Activated CD8-positive, alpha-beta memory T cell treated with anti-CD3 and anti-CD28 coated beads, Interleukin-2, amount 50 U/mL, for 24 hours (primary cell): ENCODE data around the gene PTPRN2.

Source experiments
- DNase-seq: peaks from one replicate; pipeline ENCODE4 v3.0.0-alpha.2; 2020; ENCODE audit errors: extremely low read depth

Gene PTPRN2

GRCh38 chr7:157654350-157654749 lies 933.3 kb downstream of the PTPRN2 start:
- DNase-seq, result no peak

GRCh38 chr7:157653827-157654207 lies 933.8 kb downstream of the PTPRN2 start:
- no peak for DNase-seq

DNA sequence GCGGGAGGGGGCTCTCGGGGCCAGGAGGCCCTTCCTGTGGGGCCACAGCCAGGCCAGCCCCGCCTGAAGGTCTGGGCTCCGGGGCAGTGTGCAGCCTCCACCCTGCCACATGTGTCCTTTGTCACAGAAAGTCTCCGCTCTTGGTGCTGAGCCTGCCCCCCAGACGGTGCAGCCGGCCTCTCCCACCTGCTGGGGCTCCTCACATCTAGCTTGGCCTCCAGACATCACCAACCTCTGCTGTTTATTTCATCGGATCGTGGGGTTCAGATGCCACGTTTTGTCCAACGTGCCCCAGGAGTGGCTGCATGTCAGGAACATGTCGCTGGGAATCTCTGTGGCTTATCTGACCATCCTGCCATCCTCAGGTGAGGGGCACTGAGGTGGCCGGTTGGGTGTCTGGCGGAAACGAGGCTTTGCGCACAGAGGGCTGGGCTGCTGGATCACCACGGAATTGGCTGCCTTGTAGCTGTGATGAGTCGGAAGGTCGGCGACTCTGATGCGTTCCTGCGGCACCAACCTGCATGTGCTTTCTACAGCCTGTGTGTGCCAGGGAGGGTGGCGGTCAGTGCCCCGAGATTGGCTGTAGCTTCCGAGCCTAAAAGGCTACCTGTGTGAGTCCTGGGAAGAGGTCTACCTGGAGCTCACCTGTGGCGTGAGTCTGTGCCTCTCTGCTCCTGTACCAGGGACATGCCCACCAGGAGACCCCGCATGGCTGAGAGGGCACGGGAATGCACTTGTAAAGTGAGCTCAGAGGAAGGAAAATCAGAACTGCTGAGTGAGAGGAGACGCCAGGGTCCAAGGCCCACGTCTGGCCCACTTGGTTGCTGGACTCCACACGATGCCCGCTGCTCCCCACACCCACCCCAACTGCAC lies 934.4 kb downstream of the PTPRN2 start:
- DNase-seq, result no peak

- DNase-seq, result no peak
Measured at GRCh38 chr7:157652161-157652953, 935.3 kb downstream of the PTPRN2 start.

DNA sequence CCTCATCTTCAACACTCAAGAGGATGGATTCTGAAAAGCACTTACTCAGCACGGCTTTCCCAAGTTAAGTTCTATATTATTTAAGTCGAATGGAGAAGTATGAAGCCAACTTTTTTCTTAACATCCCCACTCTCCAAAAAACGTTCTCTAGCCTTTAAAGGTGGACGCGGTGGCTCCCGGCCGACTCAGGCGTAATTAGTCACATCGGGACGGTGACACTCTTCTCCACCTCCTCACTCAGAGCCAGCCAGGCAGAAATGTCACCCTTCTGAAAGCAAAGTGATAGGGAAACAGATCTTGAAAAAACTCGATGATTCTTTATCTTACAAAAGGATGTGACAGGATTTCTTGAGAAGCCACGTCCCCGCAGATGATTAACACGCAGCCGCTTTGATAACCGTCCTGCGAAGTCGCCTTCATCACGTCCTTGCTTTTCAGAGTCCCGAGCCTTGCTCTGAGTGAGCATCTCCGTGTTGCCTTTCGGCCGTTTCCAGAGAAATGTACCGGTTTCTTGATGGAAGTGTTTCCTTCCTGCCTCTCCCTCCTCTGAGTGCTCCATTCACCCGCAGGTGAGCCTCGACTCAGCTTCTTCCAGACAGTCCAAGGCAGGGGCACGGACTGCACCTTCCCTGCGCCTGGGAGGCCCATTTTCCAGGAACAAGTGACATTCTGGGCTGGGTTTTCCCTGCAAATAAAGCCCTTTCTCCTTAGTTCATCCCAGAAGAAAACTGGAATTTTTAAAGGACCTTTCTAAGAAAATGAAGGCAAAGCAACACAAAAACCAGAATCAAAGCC lies 936.1 kb downstream of the PTPRN2 start:
- DNase-seq, result no peak

DNA sequence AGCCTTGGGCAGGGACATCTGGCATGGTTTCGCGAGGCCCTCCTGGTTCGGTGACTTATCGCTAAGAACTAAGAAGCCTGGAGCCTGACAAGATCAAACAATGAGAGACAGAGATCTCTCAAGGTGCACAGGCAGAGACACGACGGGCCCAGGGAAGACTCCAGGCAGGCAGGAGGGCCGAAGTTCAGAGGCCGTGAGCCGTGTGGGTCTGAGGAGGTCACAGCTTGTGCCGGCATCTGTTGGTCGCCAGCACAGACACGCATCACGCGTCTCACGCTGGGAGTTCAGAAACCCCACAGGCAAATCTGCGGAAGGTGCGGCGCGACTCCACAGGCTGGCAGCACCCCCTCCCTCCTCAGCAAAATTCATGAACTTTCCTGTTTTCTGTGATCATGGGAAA lies 936.8 kb downstream of the PTPRN2 start:
- DNase-seq, result no peak

DNA sequence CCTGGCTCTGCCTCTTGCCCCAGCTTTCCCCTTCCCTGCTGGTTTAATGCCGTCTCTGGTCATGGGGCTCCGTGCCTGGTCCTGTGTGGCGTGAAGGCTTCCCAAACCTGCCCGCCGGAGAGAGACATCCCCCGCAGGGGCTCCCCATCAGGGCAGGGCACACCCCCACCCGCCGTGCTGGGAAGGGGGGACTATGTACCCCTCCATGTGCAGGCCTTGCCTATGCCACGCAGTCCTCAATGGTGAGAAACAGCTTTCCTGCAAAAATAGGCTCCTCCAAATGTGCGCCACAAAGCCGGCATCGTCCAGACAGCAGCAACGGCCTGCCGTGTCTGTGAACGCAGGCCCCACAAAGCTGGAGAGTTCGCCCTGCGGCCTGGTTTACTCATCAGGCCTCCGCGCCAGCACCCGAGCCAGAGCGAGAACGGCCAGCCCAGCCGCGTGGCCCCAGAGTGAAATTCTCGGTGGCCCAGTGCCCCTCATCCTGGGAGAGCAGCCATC lies 937.4 kb downstream of the PTPRN2 start:
- DNase-seq, result no peak

- DNase-seq, result no peak
Measured at GRCh38 chr7:157646551-157646950, 941.1 kb downstream of the PTPRN2 start.

GRCh38 chr7:157645539-157645938 lies 942.1 kb downstream of the PTPRN2 start:
- no peak for DNase-seq

GRCh38 chr7:157644946-157645345 lies 942.7 kb downstream of the PTPRN2 start:
- DNase-seq, result no peak

DNA sequence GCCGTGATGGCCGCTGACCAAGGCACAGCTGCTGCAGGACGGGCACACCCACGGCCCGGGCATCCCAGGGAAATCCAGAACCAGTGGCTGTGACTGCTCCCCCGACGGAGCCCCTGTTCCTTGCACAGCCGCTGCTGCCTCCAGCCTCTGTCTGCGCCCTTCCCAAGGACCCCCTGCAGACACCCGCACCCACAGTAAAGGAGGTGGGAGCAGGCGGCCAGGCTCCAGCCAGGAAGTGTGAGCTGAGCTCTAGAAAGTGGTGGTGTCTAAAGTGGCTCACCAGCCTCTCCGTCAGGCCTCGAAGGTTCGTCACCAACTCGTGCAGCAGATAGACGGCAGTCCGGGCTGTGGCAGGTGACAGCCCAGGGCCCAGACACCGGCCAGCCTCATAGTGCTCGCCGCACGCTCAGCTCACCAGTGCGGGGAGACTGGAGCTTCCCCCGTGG lies 944.1 kb downstream of the PTPRN2 start:
- DNase-seq, result no peak

DNA sequence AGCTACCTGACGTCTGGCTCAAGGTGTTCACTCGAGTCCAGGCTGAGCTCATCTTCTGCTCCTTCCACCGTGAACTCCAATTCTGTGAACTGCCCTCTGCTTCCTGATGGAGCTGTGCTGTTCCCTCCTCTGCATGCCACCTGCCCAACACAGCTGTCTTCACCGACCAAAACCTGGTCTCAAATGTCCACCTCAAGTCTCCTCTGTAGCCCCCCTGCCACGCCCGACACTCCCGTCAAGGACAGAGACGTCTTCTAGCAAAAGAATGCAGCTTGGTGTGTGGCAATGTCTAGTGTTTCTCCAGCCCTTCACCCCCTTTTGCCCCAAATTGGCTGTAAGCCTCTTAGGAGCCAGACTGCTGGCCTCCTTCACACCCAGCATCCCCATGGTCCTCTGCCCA lies 945.8 kb downstream of the PTPRN2 start:
- DNase-seq, result no peak

DNA sequence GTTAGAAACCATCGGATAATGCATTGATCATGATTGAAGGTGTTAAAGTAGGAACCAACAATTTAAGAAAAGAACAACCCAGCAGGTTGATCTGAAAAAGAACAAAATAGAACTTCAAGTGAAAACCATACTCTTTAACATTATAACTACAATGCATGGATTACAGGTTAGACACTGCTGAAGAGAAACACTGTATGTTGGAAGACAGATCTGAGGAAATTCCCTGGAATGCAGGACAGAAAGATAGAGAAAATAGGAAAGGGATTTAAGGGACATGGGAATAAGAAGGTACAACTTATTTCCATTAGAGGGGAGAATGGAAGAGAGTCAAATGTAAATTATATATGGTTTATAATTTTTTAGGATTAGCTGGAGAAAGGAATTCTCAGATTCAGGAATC lies 947.5 kb downstream of the PTPRN2 start:
- no peak for DNase-seq

DNA sequence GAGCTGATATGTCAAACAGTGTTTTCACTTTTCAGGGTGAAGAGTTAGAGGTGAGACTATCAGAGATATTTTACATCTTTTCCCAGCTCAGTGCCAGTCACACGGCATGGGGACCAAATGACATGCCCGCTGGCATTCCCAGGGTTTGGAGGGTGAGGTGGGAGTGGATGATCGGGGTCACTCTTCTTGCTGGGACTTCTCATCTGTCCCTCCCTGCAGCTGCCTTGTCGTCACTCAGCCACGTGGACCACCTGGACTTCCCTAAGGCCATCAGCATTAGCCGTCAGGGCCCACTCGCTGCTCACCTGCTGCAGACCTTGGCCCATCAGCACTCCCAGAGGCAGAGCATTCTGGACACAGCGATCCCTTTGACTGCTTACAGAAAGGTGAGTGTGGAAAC lies 949.1 kb downstream of the PTPRN2 start:
- no peak for DNase-seq

DNA sequence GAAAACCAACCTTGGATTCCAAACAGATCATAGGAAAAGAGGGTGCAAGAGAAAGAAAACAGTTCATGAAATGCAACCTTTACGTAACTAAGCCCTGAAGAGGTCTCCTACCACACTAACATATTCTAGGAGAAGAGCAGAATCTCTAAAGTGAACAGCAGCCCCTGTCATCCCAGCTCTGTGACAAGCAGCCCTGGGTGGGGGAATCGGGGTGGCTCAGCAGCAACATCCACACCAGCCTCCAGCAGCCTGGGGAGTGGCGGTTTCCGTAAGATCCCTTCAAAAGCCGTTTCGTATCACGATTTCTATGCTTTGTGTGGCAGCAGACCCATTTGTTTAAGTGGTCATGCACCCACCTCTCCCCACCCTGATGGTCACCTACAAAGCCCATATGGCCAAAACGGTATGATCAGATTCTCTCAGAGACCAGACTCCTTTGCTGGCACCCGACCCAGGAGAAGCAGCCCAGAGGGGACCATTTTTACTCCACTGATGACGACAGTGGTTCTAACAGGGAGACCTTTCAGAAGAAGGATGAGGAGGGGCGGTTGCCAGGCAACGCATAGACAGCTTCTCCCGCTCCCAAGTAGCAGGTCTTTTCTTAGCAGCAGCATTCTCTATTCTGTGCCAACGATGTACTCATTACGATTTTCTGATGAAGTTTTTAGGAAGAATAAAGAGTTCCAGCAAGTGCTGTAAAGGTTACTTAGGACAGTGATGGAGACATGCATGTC lies 950.2 kb downstream of the PTPRN2 start:
- no peak for DNase-seq

DNA sequence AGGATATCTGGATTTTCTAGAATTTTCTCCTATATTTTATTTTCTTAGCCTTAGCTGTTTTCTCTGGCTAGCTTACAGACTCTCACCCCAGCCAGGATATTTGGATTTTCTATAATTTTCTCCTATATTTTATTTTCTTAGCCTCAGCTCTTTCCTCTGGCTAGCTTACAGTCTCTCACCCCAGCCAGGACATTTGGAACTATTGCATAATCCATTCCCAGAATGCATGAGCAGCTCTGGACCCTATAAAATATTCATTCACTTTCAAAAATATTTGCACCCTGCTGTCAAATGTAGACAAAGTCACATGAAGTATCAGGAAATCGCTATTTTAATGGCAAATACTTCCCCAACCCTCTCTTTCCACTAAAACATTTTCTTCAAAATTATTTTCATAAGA lies 952.0 kb downstream of the PTPRN2 start:
- no peak for DNase-seq

DNA sequence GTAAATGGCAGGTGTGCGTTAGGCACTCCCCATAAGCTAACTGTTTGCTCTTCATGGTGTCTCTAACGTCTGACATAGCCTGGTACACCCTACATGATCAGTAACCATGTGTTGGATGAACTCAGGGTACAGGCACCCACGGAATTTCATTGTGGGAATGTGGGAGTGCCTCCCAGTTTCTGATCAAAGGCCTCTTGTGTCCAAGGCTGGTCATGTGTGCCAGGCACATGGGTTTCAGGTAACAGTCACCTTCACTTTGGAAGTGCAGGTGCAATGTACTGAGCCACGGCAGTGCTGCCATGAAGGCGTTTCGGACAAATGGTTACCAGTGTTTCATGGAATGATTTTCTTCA lies 952.5 kb downstream of the PTPRN2 start:
- DNase-seq, result no peak

DNA sequence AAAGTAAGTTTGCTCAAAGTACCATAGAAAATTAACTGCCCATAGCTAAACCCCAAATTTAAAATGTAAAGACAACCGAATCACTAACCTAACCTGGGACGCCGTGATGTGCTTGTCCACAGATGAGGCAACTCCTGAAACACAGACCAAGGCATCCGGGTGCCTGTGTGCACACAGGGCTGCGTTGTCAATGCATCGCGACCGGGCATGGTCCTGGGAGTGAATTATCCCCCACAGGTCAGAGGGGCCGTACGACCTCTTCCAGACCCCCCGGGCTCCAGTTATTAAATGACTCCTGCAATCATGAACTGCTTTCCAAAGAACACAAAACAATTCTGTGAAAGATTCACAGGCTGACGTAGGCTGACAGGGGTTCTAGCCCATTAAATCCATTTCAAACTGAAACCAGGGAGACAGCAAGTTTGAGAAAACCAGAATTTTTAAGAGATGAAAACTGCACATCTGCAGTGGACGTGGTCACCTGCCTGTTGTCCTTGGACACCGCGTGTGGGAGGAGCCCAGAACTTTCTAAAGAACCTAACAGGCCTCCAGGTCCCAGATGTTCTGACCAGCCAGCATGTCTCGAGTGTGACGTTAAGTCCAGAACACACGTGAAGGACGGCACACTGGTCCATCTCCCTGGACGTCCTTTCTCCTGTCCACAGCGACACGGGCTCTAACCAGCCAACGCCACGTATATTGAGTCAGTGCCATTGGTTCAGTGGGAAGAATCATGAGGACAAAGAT lies 953.0 kb downstream of the PTPRN2 start:
- DNase-seq, result no peak

GRCh38 chr7:157633465-157634185 lies 954.0 kb downstream of the PTPRN2 start:
- no peak for DNase-seq

DNA sequence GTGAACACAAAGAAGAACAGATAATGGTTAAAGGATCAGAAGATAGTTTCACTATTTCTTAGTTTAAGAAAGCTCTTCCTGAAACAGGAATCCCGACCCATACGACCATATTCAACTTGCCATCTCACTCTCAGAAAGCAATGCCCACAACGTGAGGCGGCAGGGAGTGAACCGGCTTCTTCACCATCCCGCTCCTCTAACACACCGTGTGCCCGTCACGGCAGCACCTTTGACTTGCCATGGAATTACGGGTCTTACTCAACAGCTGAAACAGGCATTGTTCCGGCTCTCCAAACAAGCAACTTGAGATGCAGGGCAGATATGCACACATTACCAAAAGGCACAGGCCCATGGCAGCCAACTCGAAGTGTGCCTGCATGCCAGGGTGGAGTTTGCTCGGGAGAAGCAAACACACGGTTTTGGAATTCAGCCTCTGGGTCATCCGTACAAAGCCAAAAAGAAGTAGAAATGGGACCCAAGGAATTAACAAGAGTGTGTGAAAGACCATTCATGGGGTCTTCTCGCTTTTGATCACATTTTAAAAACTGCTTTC lies 957.2 kb downstream of the PTPRN2 start:
- DNase-seq, result no peak
